ENCODE measurements around the gene ZNF320.
"Not testable (repeated sequence)": the region's sequence is repeated elsewhere in the genome, so short reads cannot be mapped to it uniquely, and the experiment has no call there.

ZNF320 gene

DNA sequence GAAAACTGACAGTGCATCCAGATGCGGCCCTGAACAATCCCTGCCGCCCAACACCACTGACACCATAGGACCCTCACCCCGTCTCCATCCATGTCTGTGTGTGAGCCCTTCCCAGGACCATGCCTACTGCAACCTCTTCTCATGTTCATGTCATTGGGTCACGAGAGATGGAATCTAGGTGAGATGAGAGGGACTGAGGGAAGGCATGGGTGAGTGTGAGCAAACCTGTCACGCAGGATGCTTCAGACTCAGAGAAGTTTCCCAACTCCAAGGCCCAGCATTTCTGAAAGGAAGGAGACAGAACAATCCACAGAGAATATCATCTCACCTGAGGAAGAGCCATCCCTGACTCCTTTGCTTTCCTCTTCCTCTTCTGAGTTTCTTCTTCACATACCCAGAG lies 20.1 kb upstream of the ZNF320 start:
- DNase-seq: no peak

DNA sequence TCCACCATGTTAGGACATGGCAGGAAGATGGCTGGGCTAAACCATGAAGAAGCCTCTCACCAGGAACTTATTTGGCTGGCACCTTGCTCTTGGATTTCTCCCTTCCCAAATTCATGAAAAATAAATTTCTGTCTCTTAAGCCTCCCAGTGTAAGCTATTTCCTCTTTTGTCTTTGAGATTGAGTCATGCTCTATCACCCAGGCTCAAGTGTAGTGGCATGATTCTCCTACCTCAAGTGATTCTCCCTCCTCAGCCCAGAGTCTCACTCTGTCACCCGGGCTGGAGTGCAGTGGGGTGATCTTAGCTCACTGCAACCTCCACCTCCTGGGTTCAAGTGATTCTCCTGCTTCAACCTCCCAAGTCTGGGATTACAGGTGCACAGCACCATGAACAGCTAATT lies 13.2 kb upstream of the ZNF320 start:
- no peak for DNase-seq

DNA sequence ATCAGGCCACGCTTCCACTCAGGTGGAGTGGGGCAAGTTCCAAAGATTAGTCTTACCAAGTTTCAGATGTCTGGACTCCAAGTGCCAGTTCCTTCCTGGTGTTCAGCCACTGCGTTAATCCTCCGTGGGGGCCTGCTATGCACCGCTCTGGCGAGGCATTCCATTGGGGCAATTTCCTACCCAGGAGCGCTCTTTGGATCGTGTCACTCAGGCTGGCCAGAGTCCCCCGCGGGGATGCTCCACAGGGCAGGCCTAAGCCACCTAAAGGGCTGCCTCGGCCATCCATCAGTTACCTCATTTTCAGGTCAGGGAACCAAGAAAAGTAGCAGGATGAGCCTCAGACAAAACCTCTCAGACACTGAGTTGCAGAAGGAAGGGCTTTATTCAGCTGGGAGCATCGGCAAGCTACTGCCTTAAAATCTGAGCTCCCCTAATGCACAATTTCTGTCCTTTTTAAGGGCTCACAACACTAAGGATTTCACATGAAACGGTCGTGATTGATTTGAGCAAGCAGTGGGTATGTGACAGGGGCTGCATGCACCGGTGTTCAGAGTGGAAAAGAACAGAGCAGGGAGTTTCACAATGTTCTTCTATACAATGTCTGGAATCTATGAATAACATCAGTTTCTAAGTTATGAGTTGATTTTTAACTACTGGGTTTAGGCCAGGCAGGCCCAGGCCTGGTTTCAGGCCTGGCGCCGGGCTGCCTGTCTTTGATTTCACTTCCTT lies 6.8 kb upstream of the ZNF320 start:
- not testable (repeated sequence) for DNase-seq

DNA sequence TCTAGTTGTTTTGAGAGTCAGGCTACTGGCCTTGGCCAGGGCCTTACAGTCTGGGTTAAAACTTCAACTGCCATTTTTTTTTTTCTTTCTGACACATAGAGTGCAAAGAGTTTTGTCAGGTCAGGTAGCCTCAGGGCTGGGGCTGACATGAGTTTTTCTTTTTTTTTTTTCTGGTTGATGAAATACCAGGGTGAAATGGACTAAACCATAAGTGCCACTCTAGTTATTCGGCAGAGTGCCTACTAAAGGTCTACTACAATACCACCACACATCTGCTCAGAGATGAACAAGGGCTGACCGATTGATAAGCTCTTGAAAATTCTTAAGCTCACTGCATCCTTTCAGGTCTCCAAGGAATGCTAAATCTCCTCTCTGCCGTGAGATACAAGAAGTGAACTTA lies 4.4 kb upstream of the ZNF320 start:
- DNase-seq: no peak

DNA sequence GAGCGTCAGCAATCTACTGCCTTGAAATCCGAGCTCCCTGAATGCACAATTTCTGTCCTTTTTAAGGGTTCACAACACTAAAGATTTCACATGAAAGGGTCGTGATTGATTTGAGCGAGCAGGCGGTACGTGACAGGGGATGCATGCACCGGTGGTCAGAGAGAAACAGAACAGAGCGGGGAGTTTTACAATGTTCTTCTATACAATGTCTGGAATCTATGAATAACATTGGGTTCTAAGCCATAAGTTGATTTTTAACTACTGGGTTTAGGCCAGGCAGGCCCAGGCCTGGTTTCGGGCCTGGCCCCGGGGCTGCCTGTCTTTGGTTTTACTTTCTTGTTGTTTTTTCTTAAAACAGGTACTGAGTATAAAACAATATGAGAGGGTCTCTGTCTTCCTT lies 1.2 kb upstream of the ZNF320 start:
- not testable (repeated sequence) for DNase-seq

DNA sequence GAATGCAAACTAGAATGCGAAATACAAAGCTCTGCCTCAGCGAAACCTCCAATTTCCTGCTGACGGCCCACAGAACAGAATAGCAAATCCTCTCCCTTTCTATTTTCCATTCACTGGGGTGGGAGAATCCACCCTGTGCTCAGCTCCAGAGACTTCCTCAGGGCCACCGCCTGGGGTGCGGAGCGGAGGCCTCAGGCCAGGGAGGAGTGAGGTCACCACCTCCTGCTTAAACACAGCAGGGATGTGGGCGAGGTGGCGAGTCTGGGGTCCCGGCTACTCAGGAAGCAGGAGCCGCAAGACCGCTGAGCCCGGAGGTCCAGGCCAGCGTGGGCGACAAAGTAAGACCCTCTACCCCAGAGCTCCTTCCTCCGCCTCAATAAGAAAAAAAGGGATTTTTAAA lies 666 bp upstream of the ZNF320 start:
- DNase-seq: no peak

DNA sequence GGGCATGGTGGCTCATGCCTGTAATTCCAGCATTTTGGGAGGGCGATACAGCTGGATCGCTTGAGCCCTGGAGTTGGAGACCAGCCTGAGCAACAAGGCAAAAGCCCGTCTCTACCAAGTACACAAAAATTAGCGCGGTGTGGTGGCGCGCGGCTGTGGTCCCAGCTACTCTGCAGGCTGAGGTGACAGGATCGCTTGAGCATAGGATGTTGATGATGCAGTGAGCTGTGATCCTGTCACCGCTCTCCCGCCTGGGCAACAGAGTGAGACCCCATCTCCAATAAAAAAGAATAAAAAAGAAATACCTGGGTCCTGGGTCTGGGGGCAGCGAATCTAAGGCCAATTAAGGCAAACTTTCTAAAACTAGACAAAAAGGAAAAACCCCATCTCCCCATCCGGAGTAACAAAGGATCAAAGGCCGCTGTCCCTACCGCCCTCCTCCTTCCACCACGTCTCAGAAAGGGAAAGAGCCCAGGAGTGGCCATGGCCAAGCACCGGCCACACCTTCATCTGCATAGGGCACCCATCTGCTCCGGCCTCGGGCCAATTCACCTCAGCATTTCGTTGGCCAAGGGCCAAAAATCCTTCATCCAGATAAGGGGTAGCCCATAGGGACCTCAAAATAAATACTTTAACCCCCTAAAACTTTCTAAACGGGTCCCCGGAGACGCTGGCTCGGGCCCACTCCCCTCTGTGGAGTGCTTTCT lies 851 bp downstream of the ZNF320 start:
- no peak for DNase-seq

DNA sequence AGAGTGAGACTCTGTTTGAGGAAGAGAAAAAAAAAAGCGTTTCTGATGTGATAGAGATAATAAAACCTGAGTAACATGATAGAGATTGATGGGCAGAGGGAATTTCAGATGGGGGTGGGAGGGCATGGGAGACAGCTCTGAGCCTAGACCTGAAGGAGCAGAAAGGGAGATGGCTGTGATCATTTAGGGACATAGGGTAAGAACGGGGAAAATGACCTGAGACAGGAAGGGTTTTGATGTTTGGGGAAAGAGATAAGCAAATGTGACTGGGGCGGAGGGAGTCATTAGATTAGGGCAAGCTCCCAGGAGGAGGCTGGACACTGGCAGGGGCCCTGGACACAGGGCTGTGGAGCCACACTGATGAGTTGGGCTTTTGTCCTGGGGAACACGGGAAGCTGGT lies 6.1 kb downstream of the ZNF320 start:
- no peak for DNase-seq

DNA sequence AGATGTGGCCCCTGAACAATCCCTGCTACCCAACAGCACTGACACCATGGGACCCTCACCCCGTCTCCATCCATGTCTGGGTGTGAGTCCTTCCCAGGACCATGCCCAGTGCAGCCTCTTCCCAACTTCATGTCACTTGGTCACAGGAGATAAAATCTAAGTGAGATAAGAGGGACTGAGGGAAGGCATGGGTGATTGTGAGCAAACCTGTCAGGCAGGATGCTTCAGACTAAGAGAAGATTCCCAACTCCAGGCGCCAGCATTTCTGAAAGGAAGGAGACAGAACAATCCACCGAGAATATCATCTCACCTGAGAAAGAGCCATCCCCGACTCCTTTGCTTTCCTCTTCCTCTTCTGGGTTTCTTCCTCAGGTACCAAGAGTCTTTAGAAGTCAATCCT lies 7.5 kb downstream of the ZNF320 start:
- DNase-seq: no peak

DNA sequence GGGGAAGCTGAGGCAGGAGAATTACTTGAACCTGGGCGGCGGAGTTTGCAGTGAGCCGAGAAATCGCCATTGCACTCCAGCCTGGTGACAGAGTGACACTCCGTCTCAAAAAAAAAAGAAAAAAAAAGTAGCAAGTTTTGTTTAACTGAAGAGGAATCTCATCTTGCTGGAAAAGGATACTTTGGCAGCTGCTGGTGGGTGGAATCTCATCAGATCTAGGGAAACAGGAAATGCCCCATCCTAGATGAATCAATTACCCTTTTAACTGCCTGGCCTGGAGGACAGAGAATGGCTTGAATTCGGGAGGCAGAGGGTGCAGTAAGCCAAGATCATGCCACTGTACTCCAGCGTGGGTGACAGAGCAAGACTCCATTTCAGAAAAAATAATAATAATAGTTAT lies 8.4 kb downstream of the ZNF320 start:
- DNase-seq: no peak

DNA sequence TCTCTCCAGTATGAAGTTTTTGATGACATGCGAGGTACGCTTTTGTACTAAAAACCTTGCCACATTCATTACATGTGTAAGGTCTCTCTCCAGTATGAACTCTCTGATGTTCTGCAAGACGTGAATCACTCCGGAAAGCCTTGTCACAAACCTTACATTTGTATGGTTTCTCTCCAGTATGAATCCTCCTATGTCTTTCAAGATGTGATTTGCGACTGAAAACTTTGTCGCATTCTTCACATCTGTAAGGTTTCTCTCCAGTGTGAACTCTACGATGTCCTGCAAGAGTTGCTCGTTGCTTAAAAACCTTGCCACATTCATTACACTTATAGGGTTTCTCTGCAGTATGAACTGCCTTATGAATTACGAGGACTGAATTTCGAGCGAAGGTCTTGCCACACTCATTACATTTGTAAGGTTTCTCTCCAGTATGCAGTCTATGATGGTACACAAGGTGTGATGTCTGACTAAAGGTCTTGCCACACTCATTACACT lies 16.5 kb downstream of the ZNF320 start:
- DNase-seq: no peak

DNA sequence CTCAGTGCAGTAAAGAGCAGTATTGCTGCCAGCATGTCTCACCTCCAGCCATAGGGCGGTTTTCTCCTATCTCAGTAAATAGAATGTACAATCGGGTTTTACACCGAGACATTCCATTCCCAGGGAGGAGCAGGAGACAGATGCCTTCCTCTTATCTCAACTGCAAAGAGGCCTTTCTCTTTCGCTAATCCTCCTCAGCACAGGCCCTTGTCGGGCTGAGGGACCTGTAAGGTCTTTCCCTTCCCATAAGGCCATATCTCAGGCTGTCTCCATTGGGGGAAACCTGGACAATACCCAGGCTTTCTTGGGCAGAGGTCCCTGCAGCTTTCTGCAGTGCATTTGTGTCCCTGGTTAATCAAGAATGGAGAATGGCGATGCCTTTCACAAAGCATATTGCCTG lies 24.4 kb downstream of the ZNF320 start:
- DNase-seq: not testable (repeated sequence)

DNA sequence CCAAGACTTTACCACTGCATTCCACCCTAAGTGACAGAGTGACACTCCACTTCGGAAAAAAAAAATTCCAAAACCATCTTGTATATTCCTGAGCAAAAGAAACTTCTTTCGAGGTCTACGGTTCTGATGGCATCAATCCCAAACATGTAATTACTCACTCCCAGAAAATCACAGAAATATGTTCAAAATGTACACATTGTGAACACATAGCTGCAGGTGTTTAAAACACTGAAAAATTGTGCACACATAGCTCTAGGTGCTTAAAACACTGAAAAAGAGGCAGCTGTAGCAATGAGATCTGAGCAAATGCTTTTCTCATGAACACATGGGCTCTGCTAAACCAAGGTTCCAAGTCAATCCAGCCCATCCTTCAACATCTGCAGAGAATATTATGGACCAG lies 26.0 kb downstream of the ZNF320 start:
- no peak for DNase-seq

DNA sequence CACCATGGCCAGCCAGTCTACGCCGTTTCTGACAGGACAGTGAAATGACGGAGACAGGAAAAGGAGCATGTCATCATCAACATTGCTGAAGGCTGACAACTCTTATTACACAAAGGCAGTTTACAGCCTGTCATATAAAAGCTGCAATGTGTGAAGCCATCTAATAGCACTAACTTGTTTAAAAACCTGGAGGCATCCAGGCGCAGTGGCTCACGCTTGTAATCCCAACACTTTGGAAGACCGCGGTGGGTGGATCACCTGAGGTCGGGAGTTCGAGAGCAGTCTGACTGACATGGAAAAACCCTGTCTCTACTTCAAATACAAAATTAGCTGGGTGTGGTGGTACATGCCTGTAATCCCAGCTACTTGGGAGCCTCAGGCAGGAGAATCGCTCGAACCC lies 29.4 kb downstream of the ZNF320 start:
- not testable (repeated sequence) for DNase-seq

DNA sequence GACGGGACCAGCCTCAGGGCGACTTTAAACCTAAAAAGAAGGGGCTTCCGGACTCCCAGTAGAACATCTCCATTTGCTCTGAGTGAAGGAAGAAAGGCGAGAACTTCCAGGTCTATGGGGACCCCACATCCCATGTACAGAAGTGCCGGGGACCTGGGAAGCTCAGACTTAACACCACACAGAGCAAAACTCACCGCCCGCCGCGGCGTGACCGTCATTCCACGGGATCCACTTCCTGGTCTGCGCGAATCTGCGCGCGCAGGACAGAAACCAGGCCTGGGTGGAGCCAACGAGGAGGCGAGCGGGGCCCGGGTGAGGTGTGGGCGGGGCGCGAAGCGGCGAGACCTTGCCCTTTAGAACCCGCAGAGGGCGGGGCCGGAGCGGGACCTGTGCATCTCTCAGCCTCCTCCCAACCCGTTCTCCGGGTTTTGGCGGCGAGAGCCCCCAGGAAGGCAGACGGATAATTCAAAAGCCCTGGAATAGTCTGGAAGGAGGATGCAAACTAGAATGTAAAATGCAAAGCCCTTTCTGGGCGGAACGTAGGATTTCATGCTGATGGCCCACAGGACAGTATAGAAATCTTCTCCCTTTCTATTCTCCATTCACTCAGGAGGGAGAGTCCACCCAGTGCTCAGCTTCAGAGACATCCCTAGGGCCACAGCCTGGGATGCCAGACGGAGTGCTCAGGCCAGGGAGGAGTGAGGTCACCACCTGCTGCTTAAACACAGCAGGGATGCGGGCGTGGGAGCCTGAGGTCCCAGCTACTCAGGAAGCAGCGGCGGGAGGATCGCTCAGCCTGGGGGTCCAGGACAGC lies 39.9 kb downstream of the ZNF320 start, which contains the start of gene ZNF468:
Gene ZNF468, minus strand, starts transcription at position 242 of the 814 bp plus-strand sequence. CDS start 3,347 bp downstream, outside the sequence.
- peak; percentile 40 to 51 for DNase-seq

DNA sequence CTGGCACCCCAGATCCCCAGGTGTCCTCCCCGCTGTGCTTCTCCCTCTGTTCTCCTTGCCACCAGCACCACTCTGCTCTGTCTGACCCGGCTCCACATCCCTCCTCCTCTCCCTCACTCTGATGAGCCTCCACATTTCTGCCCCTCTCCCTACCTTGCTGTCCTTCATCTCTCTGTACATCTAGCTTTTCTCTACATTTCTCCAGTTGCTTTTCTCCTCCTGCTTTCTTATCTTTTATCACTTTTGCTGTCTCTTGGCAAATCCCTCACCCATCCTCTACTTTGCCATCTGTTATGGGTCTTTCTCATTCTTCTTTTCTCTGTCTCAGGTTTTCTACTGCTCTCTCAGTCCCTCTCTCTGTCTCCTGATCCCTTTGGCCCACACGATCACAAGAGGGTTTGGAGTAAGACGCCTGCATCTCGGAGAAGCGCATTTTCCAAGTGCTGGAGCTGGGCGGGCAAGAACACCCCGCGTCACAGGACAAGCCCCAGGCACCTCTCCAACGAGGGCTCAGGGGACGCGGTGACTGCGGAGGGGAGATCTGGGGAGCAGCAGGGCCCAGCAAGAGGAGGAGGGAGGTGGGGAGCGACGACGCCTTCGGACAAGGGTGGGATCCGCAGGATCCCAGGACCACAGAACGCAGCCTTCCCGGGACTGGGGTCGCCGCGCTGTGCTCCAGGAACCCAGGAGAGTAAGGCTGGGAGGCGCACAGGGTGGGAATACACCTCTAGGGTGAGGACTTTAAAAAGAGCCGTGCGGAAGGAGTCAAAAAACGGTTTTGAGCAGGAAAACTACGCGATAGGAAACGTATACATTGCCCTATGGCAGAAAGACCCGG lies 40.7 kb downstream of the ZNF320 start:
- DNase-seq: not testable (repeated sequence)
